KMS-11 (cell line): Measurements from ENCODE around the gene SPRED1.

Experiments
- H2AFZ ChIP-seq: fragments of 200-600 bp; sonication (generic); 2 replicates; pipeline ENCODE4 v1.6.1; 2016; ENCODE audit warnings: antibody characterized with exemption, mixed run types, low read depth
- H3K27ac ChIP-seq: fragments of 200-600 bp; sonication (generic); 2 replicates; pipeline ENCODE4 v1.6.1; 2016; ENCODE audit warnings: mild to moderate bottlenecking, mixed run types
- H3K27me3 ChIP-seq: fragments of 200-600 bp; sonication (generic); 2 replicates; pipeline ENCODE4 v1.6.1; 2017; ENCODE audit warnings: mild to moderate bottlenecking, low read depth, mixed run types, moderate library complexity; ENCODE audit not compliant: insufficient read depth
- H3K36me3 ChIP-seq: fragments of 200-600 bp; sonication (generic); 2 replicates; pipeline ENCODE4 v1.6.1; 2017; ENCODE audit warnings: mild to moderate bottlenecking, mixed run types; ENCODE audit not compliant: insufficient read depth
- H3K4me1 ChIP-seq: fragments of 200-600 bp; sonication (generic); 2 replicates; pipeline ENCODE4 v1.6.1; 2016; ENCODE audit warnings: mild to moderate bottlenecking, low read depth, mixed run types; ENCODE audit not compliant: poor library complexity, severe bottlenecking
- H3K4me2 ChIP-seq: fragments of 200-600 bp; sonication (generic); 2 replicates; pipeline ENCODE4 v1.7.0; 2016; ENCODE audit warnings: mild to moderate bottlenecking, mixed run types
- H3K4me3 ChIP-seq: fragments of 200-600 bp; sonication (generic); IDR thresholded peaks from 2 replicates; pipeline ENCODE4 v1.6.1; 2017; ENCODE audit warnings: low read depth, low read length, mixed read lengths; ENCODE audit not compliant: insufficient read depth
- H3K79me2 ChIP-seq: fragments of 200-600 bp; sonication (generic); 2 replicates; pipeline ENCODE4 v1.6.1; 2016; ENCODE audit warnings: low read depth, mixed run types; ENCODE audit not compliant: insufficient read depth
- H3K9ac ChIP-seq: fragments of 200-600 bp; sonication (generic); 2 replicates; pipeline ENCODE4 v1.6.1; 2016; ENCODE audit warnings: mild to moderate bottlenecking, mixed run types
- H4K20me1 ChIP-seq: fragments of 200-600 bp; sonication (generic); 2 replicates; pipeline ENCODE4 v1.6.1; 2016; ENCODE audit warnings: mild to moderate bottlenecking, mixed run types; ENCODE audit not compliant: insufficient read depth
- TF ChIP-seq, protein P1 (sequence below): fragments of 200-600 bp; sonication (generic); conservative IDR thresholded peaks from 2 replicates; pipeline ENCODE4 v1.6.1; 2017; ENCODE audit warnings: low read depth, mild to moderate bottlenecking, antibody characterized with exemption, low read length, moderate library complexity, mixed read lengths

The SPRED1 gene

DNA sequence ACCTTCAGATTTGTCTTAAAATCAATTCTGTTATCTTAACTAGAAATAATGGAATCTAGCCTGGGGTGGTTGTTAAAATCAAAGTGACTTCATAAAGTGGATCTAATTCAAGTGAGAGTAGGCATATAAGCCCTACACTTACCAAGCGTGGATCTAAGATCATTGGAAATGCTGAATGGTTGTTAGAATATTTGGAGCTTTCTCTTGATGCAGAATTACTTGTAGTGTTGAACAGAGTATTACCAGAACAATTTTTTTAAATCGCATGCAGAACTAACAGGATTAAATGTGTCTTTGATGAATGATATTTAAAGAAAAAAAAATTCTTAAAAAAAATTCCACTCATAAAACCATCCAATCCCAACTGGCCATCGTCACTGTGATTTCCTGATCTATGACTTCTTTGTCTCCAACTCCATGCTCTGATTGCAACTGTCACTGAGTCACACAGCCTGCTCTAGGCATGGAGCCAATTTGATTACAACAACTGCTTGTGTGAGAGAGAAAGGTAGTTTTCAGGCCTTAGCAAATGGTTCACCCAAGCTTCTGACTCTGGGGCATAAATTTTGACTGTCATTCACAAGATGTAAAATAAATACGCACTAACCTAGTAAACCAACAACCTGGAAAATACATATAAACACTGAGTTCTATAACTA, 25.9 kb upstream of the SPRED1 start:
- no peak overlapping the region for H3K4me2 ChIP-seq
- no peaks in the 10 kb centered on the region for H3K36me3 ChIP-seq
- TF ChIP-seq, protein P1, sequence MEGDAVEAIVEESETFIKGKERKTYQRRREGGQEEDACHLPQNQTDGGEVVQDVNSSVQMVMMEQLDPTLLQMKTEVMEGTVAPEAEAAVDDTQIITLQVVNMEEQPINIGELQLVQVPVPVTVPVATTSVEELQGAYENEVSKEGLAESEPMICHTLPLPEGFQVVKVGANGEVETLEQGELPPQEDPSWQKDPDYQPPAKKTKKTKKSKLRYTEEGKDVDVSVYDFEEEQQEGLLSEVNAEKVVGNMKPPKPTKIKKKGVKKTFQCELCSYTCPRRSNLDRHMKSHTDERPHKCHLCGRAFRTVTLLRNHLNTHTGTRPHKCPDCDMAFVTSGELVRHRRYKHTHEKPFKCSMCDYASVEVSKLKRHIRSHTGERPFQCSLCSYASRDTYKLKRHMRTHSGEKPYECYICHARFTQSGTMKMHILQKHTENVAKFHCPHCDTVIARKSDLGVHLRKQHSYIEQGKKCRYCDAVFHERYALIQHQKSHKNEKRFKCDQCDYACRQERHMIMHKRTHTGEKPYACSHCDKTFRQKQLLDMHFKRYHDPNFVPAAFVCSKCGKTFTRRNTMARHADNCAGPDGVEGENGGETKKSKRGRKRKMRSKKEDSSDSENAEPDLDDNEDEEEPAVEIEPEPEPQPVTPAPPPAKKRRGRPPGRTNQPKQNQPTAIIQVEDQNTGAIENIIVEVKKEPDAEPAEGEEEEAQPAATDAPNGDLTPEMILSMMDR = no peak
- H3K27ac ChIP-seq = no peak overlapping the region
- H3K4me1 ChIP-seq = peaks cover 6% of the 10 kb centered on the region
- no peak overlapping the region for H3K4me3 ChIP-seq
- H3K79me2 ChIP-seq = no peaks in the 10 kb centered on the region
- H3K9ac ChIP-seq = no peak overlapping the region
- H4K20me1 ChIP-seq = no peaks in the 10 kb centered on the region
- H3K27me3 ChIP-seq = no peaks in the 10 kb centered on the region
- no peak overlapping the region for H2AFZ ChIP-seq

DNA sequence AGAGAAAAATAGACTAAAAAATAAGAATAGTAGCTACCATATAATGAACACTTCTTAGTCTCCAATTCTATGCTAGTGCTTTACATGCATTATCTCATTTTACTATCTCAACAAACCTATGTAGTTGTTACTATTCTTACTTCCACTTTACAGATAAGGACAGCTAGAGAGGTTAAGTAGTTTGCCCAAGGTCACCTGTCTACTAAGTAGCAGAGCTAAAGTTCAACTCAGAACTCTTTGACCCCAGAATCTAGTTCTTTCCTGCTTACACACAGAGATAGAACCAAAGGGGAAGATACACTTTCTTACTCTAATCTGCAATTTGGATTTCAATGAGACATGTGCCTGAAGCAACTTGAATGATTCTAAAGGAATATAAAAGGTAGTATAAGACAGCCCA, 24.7 kb upstream of the SPRED1 start:
- H3K36me3 ChIP-seq = no peaks in the 10 kb centered on the region
- no peaks in the 10 kb centered on the region for H3K79me2 ChIP-seq
- no peaks in the 10 kb centered on the region for H3K4me1 ChIP-seq
- H3K9ac ChIP-seq = no peak overlapping the region
- H2AFZ ChIP-seq = no peak overlapping the region
- TF ChIP-seq, protein P1 = no peak
- no peaks in the 10 kb centered on the region for H3K27me3 ChIP-seq
- H3K27ac ChIP-seq = no peak overlapping the region
- H3K4me2 ChIP-seq = no peak overlapping the region
- no peaks in the 10 kb centered on the region for H4K20me1 ChIP-seq
- H3K4me3 ChIP-seq = no peak overlapping the region

DNA sequence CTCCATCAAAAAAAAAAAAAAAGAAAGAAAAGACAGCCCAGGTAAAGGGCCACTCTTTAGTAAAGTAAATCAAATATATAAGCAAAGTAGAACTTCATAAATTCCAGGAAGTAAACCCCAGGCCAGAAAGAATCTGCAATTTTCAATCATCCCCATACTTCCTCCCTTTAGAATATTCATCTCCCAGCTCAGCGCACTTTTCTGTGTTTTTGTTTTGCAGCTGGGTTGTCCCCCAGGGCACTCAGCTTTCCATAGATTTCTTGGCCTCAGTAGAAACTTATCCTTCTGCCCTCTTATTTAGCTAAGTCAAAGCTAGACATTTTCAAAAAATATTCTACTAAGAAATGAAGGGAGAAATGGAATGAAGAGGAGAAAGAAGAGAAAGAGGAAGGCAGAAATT, 24.0 kb upstream of the SPRED1 start:
- Histone ChIP-seq H2AFZ (no peak overlapping the region), H3K9ac (no peak overlapping the region), H3K4me2 (no peak overlapping the region), H4K20me1 (no peaks in the 10 kb centered on the region), H3K4me3 (no peak overlapping the region), H3K36me3 (no peaks in the 10 kb centered on the region), H3K27ac (no peak overlapping the region), H3K79me2 (no peaks in the 10 kb centered on the region), H3K27me3 (no peaks in the 10 kb centered on the region), H3K4me1 (no peaks in the 10 kb centered on the region)
- TF ChIP-seq, protein P1 = no peak

DNA sequence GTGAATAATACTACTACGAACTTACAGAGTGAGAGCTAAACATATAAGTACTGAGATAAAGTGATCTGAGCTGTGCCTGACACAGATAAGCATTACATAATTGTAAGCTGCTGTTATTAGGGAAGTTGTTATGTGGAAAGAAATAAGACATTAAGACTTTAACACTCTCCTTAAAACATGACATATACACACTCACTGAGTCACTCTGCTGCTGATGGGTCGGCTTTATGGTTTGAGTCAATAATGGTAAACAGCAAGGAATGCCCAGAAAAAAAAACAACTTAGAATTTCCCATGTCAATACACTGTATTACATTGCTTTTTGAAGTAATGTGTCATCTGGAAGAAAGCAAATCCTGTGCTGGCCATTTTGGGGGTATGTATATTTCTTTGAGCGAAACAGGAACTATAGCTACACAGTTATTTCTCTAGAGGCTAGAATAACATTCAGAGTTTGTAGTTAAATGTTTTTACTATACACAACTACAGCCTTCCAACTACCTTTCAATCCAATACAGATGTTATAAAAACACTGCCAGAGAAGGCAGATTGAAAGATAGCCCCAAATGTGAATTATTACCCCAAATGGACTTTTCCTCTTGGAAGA, 22.8 kb upstream of the SPRED1 start:
- Histone ChIP-seq H3K4me3 (no peak overlapping the region), H4K20me1 (no peaks in the 10 kb centered on the region), H2AFZ (no peak overlapping the region), H3K4me1 (no peaks in the 10 kb centered on the region), H3K79me2 (no peaks in the 10 kb centered on the region), H3K36me3 (no peaks in the 10 kb centered on the region), H3K4me2 (no peak overlapping the region), H3K9ac (no peak overlapping the region), H3K27me3 (no peaks in the 10 kb centered on the region), H3K27ac (no peak overlapping the region)
- TF ChIP-seq, protein P1 = no peak
